GM21529 (cell line): ENCODE data around the gene C2CD4D.
"Not testable (repeated sequence)": the region's sequence is repeated elsewhere in the genome, so short reads cannot be mapped to it uniquely, and the experiment has no call there.

Experiments
- ATAC-seq: cut with Tn5 transposase; IDR thresholded peaks from one replicate; pipeline ENCODE4 v1.9.1; 2021; ENCODE audit not compliant: unreplicated experiment

C2CD4D gene

DNA sequence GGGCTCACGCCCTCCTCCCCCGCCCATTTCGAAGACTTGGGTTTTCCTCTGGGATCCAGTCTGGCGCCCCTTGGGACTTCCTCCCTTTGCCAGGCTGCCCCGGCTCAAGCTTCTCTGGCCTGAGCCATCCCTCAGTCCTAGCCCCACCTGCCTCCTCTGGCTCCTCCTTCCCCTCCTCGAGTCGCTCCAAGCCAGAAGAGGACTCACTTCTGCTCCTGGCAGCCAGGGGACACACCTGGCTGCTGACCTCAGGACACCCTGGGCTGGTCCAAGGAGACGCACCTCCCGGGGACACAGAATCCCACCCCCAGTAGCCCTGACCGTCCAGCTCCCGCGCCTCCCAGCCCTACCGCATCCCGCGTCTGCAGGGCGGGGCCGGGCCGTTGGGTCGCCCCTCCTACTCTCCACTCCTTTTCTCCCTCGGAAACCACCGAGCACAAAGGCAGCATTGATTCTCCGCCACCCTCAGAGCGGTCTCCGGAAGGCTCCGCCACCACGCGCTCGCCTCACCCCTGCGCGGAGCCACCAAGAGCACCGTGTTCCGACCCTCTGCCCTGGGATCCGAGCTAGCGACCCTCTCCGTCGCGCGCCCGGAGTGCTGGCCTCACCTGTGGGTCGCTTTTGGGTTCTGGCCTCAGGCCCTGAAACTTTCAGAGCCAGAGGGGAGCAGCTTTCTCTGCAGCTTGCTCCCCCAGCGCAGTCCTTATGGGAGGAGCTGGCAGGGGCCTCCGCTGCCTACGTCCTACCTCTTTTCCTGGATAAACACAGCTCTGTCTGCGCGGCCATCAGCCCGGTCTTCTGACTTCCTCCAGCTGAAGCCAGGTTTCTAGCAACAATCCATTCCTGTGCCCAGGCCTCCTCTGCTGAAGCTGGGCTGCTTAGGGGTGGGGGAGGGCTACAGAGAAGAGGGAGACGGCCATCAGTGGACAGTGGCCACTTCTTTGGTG lies at the start of gene C2CD4D:
C2CD4D (minus strand) TSS at position 364 of the 947 bp plus-strand sequence. CDS start 831 bp downstream, outside the sequence.
- no peak for ATAC-seq

GRCh38 chr1:151888972-151889570 lies 49.5 kb upstream of the C2CD4D start:
- ATAC-seq, result no peak

- ATAC-seq, result no peak
Measured at GRCh38 chr1:151887028-151887427, 47.4 kb upstream of the C2CD4D start.

DNA sequence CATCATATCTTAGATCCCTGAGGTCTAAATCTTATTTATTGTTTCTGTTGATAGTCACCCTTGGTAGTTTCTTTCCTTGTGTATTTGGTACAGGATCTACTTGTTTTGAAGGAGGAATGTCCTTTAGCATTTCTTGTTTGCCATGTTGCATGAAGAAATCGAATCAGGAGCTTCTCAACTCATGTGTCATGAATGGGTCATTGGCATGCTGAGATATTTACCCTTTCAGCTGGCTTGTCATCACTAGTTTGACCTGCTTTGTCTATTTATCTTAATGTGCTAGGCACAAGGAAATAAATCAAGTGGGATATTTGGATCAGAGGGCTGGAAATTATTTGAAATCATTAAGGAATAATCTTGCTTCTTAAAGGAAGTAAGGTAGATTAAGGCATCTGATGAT lies 45.9 kb upstream of the C2CD4D start:
- ATAC-seq, result no peak

GRCh38 chr1:151884879-151885278 lies 45.3 kb upstream of the C2CD4D start:
- ATAC-seq, result not testable (repeated sequence)

GRCh38 chr1:151884445-151884844 lies 44.8 kb upstream of the C2CD4D start:
- not testable (repeated sequence) for ATAC-seq

GRCh38 chr1:151883898-151884297 lies 44.3 kb upstream of the C2CD4D start:
- ATAC-seq, result not testable (repeated sequence)

- ATAC-seq, result not testable (repeated sequence)
Measured at GRCh38 chr1:151882918-151883317, 43.3 kb upstream of the C2CD4D start.

DNA sequence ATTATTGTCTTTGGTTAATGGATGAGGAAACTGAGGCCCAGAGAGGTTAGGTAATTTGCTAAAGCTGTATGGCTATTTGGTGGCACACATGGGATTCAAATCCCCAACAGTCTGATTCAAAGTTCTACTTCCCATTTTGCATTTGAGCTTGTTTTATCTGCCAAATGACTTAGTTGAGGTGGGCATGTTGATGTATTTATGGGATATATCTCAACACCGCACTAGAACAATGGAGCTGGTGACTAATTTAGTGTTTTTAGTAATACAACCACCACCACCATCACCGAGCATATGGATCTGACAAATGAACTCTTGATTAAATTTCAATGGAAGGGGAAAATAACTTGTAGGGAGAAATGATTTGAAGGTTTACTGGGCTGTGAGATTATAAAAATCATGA lies 42.8 kb upstream of the C2CD4D start:
- ATAC-seq, result no peak

GRCh38 chr1:151881479-151881878 lies 41.9 kb upstream of the C2CD4D start:
- ATAC-seq, result no peak

GRCh38 chr1:151875419-151876097 lies 35.9 kb upstream of the C2CD4D start:
- no peak for ATAC-seq

GRCh38 chr1:151872776-151873175 lies 33.2 kb upstream of the C2CD4D start:
- not testable (repeated sequence) for ATAC-seq

- no peak for ATAC-seq
Measured at GRCh38 chr1:151871284-151872030, 31.8 kb upstream of the C2CD4D start.

- no peak for ATAC-seq
Measured at GRCh38 chr1:151868486-151868885, 28.9 kb upstream of the C2CD4D start.

- ATAC-seq, result no peak
Measured at GRCh38 chr1:151867765-151868411, 28.3 kb upstream of the C2CD4D start.

- no peak for ATAC-seq
Measured at GRCh38 chr1:151867321-151867720, 27.7 kb upstream of the C2CD4D start.

DNA sequence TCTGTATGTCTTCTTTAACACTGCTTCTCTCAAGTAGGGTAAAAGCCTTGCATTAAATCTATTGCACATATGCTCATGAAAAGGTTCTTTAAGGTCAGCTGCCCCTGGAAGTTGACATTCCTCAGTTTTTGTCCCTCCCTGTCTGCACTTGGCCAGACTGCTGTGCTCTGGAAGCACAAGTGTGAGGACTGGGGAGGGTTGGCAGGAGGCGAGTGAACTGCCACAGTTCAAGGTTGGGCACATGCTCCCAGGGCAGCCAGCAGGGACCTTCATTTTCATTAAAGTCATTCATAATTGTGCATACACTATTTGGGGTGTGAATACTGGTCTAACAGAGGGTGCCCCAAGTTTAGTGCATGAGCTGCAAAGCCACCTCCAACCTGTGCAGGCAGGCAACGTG lies 24.8 kb upstream of the C2CD4D start:
- no peak for ATAC-seq

GRCh38 chr1:151862604-151863003 lies 23.0 kb upstream of the C2CD4D start:
- ATAC-seq, result no peak

- no peak for ATAC-seq
Measured at GRCh38 chr1:151860504-151861187, 21.0 kb upstream of the C2CD4D start.

GRCh38 chr1:151859891-151860293 lies 20.3 kb upstream of the C2CD4D start:
- no peak for ATAC-seq
